SIG-M5 treated with dmso at 0.1 percent for 504 hours (cell line): ENCODE data around the gene CFB.

ENCODE experiments used
- DNase-seq: peaks from one replicate; lab custom pipeline; 2025; ENCODE audit not compliant: unreplicated experiment; lab: John Stamatoyannopoulos, UW

CFB gene

DNA sequence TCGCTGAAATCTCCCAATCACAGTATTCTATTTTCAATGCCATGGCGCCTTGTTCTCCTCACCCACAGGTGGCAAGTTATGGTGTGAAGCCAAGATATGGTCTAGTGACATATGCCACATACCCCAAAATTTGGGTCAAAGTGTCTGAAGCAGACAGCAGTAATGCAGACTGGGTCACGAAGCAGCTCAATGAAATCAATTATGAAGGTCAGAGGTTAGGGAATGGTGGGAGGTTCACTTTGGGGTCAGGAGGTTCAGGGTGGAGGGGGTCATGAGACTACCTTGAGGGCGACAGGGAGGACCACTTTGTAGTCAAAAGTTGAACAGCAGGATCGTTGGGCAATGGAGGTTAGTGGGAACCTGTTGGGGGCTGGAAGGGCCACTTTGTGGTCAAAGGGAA is 2.4 kb downstream of the CFB start:
- no peak for DNase-seq

DNA sequence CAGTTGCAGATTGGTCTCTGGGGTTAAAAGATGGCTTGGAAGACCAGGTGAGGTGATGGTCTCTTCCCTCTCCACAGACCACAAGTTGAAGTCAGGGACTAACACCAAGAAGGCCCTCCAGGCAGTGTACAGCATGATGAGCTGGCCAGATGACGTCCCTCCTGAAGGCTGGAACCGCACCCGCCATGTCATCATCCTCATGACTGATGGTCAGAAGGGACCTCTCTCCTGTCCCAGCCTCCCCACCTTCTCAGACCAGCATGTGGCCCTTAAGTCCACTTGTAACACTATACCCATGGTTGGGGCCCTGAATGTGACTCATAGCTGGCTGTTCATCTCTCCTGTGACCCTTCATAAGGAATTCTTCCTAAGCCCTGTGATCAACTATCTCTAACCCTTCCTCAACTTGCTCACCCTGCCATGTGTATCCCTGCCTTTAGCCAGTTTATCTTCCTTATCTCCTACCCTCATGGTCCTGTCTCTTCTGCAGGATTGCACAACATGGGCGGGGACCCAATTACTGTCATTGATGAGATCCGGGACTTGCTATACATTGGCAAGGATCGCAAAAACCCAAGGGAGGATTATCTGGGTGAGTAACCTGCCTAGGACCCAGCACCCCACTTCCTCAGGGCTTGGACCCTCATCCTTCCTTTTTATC is 3.0 kb downstream of the CFB start:
- no peak for DNase-seq

DNA sequence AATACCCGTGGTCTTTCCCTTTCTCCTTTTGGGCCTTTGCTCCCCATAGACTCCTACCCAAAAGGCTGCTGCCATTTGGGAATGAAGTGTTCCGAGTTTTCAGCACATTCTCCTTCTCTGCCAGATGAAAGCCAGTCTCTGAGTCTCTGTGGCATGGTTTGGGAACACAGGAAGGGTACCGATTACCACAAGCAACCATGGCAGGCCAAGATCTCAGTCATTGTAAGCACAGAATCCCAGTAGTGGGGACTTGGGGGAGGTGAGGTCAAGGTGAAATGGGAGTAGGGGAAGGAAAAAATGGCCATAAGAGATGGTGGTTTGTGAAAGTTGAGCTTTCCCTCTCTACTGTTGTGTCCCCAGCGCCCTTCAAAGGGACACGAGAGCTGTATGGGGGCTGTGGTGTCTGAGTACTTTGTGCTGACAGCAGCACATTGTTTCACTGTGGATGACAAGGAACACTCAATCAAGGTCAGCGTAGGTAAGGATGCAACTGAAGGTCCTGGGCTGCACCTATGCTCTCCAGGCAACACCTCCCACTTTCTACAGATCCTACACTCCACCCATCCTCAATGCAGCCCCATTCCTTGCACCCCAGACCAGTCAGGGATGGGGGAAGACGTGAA is 4.1 kb downstream of the CFB start:
- DNase-seq = no peak

DNA sequence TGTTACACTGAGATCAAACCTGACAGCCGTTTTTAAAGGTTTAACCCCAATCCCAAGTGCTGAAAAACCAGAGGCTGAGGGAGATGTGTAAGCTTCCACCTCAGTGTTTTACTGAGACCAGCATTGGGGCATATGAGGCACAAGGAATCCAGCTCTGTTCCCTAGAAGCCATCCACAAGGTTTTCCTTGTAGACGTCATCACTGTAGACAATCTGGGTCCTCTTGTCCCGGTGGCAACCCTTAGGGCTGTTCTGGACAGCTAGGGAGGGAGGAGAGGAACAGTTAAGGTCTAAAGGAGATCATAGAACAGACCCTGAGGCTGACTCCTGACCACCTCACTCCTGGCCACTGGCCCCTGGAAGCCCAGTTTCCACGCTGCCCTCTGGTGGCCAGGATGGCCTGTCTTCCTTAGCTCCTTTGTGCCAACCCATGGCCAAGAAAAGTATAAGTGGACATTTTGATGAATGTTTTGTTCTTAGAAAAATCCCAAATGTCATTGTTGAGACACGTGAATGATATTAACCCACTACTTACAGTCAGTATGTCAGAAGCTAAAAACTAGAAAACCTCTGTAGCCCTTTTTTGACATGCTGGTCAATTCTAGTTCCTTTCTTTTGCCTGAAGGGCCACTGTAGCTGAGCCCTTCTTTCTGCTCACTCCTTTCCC is 6.4 kb downstream of the CFB start:
- peak; percentile 5 for DNase-seq

DNA sequence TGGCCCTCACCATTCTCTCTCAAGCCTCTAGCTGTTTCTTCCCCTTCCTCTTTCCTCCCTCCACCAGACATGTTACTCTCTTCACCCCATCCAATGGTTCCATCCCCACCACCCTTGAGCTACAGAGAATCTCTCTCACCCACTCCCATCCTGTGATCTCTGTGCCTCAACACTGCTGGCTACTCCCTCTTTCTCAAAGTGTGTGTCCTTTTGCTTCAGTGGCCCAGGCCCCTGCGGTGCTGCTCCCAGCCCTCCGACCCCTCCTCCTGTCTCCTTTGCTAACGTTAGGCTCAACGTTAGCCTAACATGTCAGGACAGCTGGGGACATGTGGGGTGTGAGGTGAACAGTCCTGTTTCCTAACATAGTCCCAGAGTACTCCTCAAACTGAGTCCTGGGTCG is 7.0 kb downstream of the CFB start:
- no peak for DNase-seq

DNA sequence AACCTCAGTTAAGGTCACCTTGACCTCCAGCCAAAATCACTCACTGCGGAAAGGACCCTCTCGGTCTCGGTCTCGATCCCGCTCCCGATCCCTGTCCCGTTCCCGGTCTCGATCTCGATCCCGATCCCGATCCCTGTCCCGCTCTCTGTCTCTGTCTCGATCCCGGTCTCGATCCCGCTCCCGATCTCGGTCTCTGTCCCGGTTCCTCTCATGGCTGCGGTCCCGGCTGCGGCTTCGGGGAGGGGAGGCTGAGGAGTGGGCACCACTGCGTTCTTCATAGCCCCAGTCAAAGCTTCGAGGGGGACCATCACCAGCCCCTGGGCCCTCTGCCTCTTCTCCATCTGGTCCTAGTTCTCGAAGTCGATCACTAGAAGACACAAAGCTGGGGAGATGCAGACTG is 8.6 kb downstream of the CFB start:
- DNase-seq = no peak

DNA sequence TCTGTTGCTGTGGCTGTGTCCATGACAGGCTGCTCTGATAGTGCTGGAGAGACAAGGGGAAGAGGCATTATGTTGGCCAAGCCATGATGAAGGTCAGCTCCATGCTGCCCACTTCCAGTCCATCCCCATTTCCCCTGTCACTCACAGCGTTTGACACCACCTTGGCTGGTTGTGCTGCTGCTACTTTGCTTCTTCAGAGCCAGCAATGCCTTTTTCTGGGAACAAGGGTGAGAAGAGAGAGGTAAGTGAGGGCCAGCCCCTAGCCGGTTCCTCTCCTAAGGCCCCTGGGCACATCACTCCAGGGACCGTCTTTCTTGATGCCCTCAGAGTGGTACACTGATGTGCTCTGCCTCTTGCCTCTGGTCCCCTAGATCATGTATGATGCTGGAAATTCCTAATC is 10.9 kb downstream of the CFB start:
- DNase-seq = no peak

DNA sequence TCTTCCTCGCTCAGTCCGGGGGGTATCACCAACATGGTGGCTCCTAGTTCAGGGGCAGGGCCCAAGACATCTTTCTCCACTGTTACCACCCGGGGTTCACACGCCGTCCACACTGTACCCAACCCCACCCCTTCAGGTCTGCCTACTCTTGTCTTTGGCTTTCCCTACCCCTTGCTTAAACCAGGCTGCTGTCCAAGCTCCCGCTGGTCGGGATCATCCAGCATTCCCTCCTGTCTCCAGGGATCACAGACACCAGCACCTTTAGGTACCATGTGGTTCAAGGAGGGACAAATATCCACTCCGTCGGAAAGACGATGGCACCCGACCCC is 12.5 kb downstream of the CFB start:
- no peak for DNase-seq

DNA sequence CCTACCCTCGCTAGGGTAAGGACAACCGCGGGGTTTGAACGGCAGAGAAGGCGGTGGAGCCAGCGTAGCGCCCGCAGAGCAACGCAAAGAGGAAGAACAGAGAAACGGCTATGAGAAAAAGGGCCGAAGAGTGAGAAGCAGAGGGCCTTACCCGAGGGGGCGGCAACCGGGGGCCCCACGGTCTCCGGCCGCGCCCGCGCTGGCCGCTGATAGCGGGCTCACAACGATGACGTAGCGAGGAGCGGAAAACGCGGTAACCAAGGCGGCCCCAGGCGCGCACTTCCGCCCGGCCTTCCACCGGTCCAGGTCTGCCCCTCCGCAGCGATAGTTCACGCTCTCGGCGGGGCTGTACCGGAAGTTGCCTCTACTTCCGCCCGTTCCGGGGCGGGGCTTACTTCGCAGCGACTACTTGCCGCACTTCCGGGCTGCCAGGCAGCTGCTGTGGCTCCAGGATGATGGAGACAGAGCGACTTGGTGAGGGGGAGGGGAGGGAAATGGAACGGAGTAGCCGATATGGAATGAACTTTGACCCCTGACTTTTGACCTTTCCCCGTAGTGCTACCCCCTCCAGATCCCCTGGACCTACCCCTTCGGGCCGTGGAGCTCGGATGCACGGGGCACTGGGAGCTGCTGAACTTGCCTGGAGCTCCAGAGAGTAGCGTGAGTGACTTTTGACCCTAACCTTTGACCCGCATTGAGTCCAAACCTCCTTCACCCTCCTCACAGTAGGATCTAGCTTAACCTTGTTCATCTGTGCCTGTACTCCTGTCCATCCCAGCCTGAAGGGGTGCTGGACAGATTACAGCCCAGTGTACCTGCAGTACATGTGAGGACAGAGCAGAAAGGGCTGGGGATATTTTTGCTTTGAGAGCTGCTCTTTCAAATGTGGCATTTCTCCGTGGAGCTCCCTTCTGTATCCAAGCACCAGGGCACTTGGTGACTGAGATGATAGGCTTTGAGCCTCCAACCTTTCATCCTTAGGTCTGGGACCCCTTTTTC is 13.1 kb downstream of the CFB start, which contains the start of the genes NELFE and SKIC2:
Gene NELFE, minus strand, starts transcription at position 231 of the 999 bp plus-strand sequence. CDS start 525 bp downstream, outside the sequence.
Gene SKIC2, plus strand, starts transcription at position 435 of the 999 bp plus-strand sequence. Its CDS starts 18 bp downstream, at position 453.
- DNase-seq = peak; percentile 95

DNA sequence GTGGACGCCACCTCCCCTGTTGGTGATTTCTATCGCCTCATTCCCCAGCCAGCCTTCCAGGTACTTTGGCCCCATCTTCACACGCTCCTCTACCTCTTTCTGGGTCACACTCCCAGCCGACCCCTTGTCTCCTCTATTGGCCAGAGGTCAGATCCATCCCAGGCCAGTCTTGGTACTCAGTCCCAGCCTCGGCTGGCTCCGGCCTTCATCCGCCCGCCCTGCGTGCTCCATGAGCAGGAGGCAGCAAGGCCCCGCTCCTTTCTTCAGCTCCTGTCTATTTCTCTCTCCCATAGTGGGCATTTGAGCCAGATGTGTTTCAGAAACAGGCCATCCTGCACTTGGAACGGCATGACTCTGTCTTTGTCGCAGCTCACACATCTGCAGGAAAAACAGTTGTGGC is 15.7 kb downstream of the CFB start:
- no peak for DNase-seq

DNA sequence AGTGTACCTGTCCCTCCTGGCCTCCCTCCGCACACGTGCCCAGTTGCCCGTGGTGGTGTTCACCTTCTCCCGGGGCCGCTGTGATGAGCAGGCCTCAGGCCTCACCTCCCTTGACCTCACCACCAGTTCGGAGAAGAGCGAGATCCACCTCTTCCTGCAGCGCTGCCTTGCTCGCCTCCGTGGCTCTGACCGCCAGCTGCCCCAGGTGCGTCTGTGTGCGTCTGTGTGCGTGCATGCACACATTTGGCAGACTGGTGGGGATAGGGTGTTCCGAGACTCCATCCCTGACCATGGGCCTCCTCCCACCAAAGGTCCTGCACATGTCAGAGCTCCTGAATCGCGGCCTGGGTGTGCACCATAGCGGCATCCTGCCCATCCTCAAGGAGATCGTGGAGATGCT is 18.0 kb downstream of the CFB start:
- DNase-seq = no peak

DNA sequence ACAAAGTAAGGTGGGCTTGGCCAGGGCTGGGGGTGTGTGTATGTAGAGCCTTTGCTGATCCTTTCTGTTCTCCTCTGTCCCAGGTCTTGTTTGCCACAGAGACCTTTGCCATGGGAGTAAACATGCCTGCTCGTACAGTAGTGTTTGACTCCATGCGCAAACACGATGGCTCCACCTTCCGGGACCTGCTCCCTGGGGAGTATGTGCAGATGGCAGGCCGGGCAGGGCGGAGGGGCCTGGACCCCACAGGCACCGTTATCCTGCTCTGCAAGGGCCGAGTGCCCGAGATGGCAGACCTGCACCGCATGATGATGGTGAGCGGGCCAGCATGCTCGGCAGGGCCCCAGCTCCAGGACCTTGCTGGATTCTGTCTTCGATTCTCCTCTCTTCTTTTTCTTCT is 19.8 kb downstream of the CFB start:
- no peak for DNase-seq

DNA sequence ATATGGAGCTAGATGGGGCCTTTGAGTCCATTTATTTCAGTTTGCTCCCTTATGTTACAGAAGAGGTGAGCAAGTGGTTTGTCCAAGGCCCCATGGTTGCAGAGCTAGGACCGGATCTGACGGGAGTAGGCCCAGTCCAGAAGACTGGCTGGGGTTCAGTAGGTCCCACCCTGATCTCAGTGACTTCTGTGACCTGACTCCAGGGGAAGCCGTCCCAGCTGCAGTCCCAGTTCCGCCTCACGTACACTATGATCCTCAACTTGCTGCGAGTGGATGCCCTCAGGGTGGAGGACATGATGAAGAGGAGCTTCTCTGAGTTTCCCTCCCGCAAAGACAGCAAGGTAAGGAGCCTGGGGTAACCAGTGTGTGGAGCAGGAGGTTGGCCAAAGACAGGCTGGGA is 20.6 kb downstream of the CFB start:
- no peak for DNase-seq

DNA sequence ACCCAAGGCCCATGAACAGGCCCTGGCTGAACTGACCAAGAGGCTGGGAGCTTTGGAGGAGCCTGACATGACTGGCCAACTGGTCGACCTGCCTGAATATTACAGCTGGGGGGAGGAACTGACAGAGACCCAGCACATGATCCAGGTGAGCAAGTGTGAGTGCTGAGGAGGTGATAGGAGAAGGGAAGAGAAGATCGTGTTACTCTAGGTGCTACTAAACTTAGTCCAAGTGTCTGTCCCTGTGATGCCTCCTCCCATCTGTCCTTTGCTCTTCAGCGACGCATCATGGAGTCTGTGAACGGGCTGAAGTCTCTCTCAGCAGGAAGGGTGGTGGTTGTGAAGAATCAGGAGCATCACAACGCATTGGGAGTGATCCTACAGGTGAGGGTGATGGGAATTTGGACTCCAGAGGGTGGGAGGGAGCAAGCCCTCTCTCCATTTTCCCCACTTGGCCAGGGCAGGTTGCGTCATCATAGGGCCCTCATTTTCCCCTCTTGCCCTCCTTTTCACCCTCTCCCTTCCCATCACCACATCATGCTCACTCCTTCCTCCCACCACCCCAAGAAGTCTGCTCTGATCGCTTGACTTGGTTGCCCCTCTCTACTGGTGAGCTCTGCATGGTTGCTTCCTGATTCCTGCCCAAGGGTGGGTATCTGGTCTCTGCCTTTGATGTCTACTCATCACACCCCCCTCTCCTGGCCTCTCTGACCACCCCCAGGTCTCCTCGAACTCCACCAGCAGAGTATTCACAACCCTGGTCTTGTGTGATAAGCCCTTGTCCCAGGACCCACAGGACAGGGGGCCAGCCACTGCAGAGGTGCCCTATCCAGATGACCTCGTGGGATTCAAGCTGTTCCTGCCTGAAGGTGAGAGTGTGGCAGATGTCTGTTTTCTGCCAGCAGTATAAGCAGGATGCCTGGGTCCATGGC is 21.4 kb downstream of the CFB start:
- no peak for DNase-seq

DNA sequence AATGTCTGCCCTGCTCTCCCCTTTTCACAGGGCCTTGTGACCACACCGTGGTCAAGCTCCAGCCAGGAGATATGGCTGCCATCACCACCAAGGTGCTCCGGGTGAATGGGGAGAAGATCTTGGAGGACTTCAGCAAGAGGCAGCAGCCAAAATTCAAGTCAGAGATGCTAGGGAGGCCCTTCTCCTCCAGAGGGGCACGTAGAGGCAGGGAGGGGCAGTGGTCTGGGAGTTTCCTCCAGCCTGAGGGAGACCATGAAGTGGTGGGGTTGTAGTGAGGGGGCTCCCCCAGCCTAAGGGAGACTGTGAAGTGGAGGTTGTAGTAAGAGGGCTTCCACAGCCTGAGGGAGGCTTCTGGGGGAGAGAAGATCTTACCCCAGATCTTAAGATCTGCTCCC is 22.0 kb downstream of the CFB start:
- no peak for DNase-seq

DNA sequence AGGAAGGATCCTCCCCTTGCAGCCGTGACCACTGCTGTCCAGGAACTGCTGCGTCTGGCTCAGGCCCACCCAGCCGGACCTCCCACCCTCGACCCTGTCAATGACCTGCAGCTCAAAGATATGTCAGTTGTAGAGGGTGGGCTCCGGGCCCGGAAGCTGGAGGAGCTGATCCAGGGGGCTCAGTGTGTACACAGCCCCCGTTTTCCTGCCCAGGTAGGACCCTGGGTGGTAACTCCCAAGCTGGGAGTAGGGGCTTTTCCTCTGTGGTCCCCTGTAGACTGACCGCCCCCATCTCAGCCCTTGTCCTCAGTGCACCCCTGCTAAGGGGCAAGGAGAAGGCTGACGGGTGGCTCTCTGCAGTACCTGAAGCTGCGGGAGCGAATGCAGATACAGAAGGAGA is 22.4 kb downstream of the CFB start:
- no peak for DNase-seq

DNA sequence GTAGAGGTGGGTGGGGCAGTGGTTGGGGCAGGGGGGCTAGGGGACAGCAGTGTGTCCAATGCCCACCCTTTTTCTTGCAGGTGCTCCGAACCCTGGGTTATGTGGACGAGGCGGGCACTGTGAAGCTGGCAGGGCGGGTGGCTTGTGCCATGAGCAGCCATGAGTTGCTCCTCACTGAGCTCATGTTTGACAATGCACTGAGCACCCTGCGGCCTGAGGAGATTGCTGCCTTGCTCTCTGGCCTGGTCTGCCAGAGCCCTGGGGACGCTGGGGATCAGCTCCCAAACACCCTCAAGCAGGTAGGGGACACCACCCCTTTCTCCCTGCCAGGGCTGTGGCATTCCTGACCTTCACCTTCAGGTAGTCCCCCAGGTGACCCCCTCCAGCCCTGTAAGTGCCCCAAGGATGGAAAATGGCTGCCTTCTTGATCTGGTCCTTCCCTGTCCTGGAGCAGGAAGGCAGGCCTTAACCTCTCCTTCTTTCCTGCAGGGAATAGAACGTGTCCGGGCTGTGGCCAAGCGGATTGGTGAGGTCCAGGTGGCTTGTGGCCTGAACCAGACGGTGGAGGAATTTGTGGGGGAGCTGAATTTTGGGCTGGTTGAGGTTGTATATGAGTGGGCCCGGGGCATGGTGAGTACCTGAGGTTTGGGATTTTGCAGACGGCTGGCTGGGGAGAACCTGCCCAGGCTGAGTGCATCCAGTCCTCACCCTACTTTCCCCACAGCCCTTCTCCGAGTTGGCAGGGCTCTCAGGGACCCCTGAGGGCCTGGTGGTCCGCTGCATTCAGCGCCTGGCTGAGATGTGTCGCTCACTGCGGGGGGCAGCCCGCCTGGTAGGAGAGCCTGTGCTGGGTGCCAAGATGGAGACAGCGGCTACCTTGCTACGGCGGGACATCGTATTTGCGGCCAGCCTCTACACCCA is 23.2 kb downstream of the CFB start:
- DNase-seq = no peak

DNA sequence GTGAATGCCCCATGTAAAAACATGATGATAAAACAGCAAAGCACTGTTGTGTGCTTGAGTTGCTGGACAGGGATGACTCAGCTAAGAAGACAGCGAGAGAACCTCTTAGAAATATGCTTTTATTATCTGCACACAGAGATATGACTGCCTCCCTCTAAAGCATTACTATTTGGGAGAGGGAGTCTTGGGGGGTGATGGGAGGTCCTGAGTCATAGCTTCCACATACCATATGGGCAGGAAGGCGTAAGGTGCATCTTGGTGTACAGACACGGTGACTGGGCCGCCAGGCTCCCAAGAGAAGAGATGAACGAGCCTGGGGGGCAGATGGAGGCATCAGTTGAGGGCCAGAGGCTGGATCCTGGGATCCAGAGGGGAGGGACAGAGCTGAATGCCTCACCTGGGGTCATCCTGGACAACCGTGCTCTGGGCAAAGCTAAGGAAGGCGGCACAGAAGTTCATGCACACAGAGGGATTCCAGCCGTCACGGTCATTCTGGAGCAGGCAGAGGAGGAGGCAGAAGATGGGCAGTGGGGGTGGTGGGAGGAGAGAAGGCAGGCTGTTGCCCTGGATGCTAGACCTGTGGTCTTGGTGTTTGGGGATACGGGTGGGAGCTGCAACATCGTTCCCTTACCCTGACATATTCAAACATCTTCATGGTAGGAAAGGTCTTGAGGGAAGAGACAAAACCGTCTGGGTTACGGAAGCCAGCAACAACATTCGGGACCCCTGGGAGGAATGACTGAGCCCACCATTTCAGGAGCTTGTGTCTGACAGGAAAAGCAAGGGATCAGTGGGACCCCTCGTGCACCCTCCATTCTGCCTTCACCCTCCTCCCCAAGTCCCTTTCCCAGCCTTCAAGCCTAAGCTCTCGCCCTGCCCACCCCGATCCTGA is 24.1 kb downstream of the CFB start:
- no peak for DNase-seq
